ENCODE measurements around the gene ATXN3L.

- TF ChIP-seq CTCF (conservative IDR thresholded peaks at IDR 0.05 in 1 of 2, IDR thresholded peaks at IDR 0.05 in 1 of 2; ENCODE audit: low read depth in 1 of 2, low read length in 2 of 2) (no peak), EZH2 (IDR thresholded peaks at IDR 0.05; ENCODE audit: low read length, missing control alignments) (no peak)
These were observed 49.6 kb upstream of the ATXN3L start for GRCh38 chrX:13369256-13370030.

Data from fibroblast of lung (primary cell).